ENCODE data around the gene CHSY1. TPM values are rescaled to one million over a fixed set of nuclear protein-coding genes. Genes with fewer than 3 reads are reported as not detected.
"Not testable (repeated sequence)": the region's sequence is repeated elsewhere in the genome, so short reads cannot be mapped to it uniquely, and the experiment has no call there.

The CHSY1 gene
- total RNA-seq, 1 donor from 2014 or later: 49.0 TPM

GRCh38 chr15:101133181-101133460, 118.7 kb downstream of the CHSY1 start:
- no peak for DNase-seq

GRCh38 chr15:101132390-101133180, 119.3 kb downstream of the CHSY1 start:
- DNase-seq: no peak

- DNase-seq: no peak
These were observed 120.1 kb downstream of the CHSY1 start for GRCh38 chr15:101131489-101132389.

- DNase-seq: no peak
These were observed 121.9 kb downstream of the CHSY1 start for GRCh38 chr15:101129851-101130380.

GRCh38 chr15:101128221-101129015, 123.4 kb downstream of the CHSY1 start:
- peak; percentile 76 for DNase-seq

GRCh38 chr15:101127506-101128076, 124.3 kb downstream of the CHSY1 start:
- peak; percentile 95 for DNase-seq

GRCh38 chr15:101126618-101127505, 125.0 kb downstream of the CHSY1 start:
- no peak for DNase-seq

GRCh38 chr15:101125881-101126428, 125.9 kb downstream of the CHSY1 start:
- not testable (repeated sequence) for DNase-seq

Other genes with a start within 250 kb of the CHSY1 start
- gene SELENOS, start 25.4 kb upstream of the CHSY1 start, total RNA-seq: 56.2 and 82.7 TPM in 2 replicates
- gene SNRPA1, start 43.2 kb upstream of the CHSY1 start, total RNA-seq: 13.3 and 22.9 TPM in 2 replicates
- gene PCSK6, start 237.7 kb upstream of the CHSY1 start, total RNA-seq: 24.0 and 24.8 TPM in 2 replicates

All from dermis blood vessel endothelial cell (primary cell).